Parathyroid adenoma (tissue), 2 donors: ENCODE results near the gene COA8.
A peak's percentile ranks its signal among the peaks of the same experiment; 100 is the strongest.

ENCODE experiments used
- H2AFZ ChIP-seq: fragments of 300-600 bp; sonication (generic); one replicate; pipeline ENCODE4 v1.7.0; 2017; ENCODE audit warnings: antibody characterized with exemption, mild to moderate bottlenecking
- H3K27ac ChIP-seq: fragments of 300-600 bp; sonication (generic); one replicate; pipeline ENCODE4 v1.7.0; 2017
- H3K27me3 ChIP-seq: fragments of 300-600 bp; sonication (generic); one replicate; pipeline ENCODE4 v1.7.0; 2017; ENCODE audit warnings: low read length; ENCODE audit not compliant: control insufficient read depth, insufficient read depth
- H3K36me3 ChIP-seq: fragments of 300-600 bp; sonication (generic); one replicate; pipeline ENCODE4 v1.7.0; 2017; ENCODE audit warnings: low read length; ENCODE audit not compliant: control insufficient read depth, insufficient read depth
- H3K4me1 ChIP-seq: fragments of 300-600 bp; sonication (generic); one replicate; pipeline ENCODE4 v1.7.0; 2017; ENCODE audit warnings: control low read depth
- H3K4me2 ChIP-seq: fragments of 300-600 bp; sonication (generic); one replicate; pipeline ENCODE4 v1.7.0; 2017; ENCODE audit warnings: low read length
- H3K4me3 ChIP-seq: fragments of 300-600 bp; sonication (generic); one replicate; pipeline ENCODE4 v1.7.0; 2017; ENCODE audit warnings: low read depth, low read length
- H3K79me2 ChIP-seq: fragments of 300-600 bp; sonication (generic); one replicate; pipeline ENCODE4 v1.7.0; 2017; ENCODE audit warnings: control low read depth
- H3K9ac ChIP-seq: fragments of 300-600 bp; sonication (generic); one replicate; pipeline ENCODE4 v1.7.0; 2017; ENCODE audit warnings: mild to moderate bottlenecking
- H3K9me3 ChIP-seq: fragments of 300-600 bp; sonication (generic); one replicate; pipeline ENCODE4 v1.7.0; 2017; ENCODE audit warnings: low read length; ENCODE audit not compliant: control insufficient read depth
- CTCF ChIP-seq: fragments of 300-600 bp; sonication (generic); IDR thresholded peaks from one replicate; pipeline ENCODE4 v1.7.0; 2017; ENCODE audit warnings: antibody characterized with exemption, mild to moderate bottlenecking
- donor health status: primary hyperparathyroidism.

Gene COA8

GRCh38 chr14:103537175-103537990 is 25.4 kb upstream of the COA8 start:
- no peaks in the 10 kb centered on the region for H3K27me3 ChIP-seq
- no peak overlapping the region for H3K4me2 ChIP-seq
- H2AFZ ChIP-seq, result no peak overlapping the region
- TF ChIP-seq CTCF, result no peak
- no peaks in the 10 kb centered on the region for H3K79me2 ChIP-seq
- no peak overlapping the region for H3K27ac ChIP-seq
- no peaks in the 10 kb centered on the region for H3K36me3 ChIP-seq
- no peak overlapping the region for H3K4me3 ChIP-seq
- peaks cover 10% of the 10 kb centered on the region for H3K4me1 ChIP-seq
- H3K9ac ChIP-seq, result no peak overlapping the region
- H3K9me3 ChIP-seq, result no peaks in the 10 kb centered on the region

GRCh38 chr14:103538291-103539055 is 24.3 kb upstream of the COA8 start:
- Histone ChIP-seq H3K27ac (no peak overlapping the region), H3K27me3 (no peaks in the 10 kb centered on the region), H2AFZ (peak overlapping the region; percentile 82), H3K9me3 (no peaks in the 10 kb centered on the region), H3K4me2 (no peak overlapping the region), H3K79me2 (no peaks in the 10 kb centered on the region), H3K36me3 (no peaks in the 10 kb centered on the region), H3K9ac (no peak overlapping the region), H3K4me3 (no peak overlapping the region), H3K4me1 (peaks cover 13% of the 10 kb centered on the region)
- TF ChIP-seq CTCF, result no peak

- TF ChIP-seq CTCF, result no peak
- H2AFZ ChIP-seq, result peak overlapping the region; percentile 82
- no peaks in the 10 kb centered on the region for H3K79me2 ChIP-seq
- no peaks in the 10 kb centered on the region for H3K9me3 ChIP-seq
- H3K4me1 ChIP-seq, result peaks cover 13% of the 10 kb centered on the region
- no peak overlapping the region for H3K4me3 ChIP-seq
- no peaks in the 10 kb centered on the region for H3K36me3 ChIP-seq
- H3K27ac ChIP-seq, result no peak overlapping the region
- no peak overlapping the region for H3K4me2 ChIP-seq
- no peak overlapping the region for H3K9ac ChIP-seq
- no peaks in the 10 kb centered on the region for H3K27me3 ChIP-seq
Measured at GRCh38 chr14:103539056-103539825, 23.5 kb upstream of the COA8 start.

GRCh38 chr14:103540821-103541708 is 21.7 kb upstream of the COA8 start:
- no peak overlapping the region for H3K9ac ChIP-seq
- H3K4me2 ChIP-seq, result no peak overlapping the region
- no peaks in the 10 kb centered on the region for H3K79me2 ChIP-seq
- TF ChIP-seq CTCF, result no peak
- no peak overlapping the region for H2AFZ ChIP-seq
- no peak overlapping the region for H3K27ac ChIP-seq
- no peaks in the 10 kb centered on the region for H3K27me3 ChIP-seq
- H3K4me3 ChIP-seq, result no peak overlapping the region
- H3K9me3 ChIP-seq, result no peaks in the 10 kb centered on the region
- H3K36me3 ChIP-seq, result no peaks in the 10 kb centered on the region
- peaks cover 13% of the 10 kb centered on the region for H3K4me1 ChIP-seq
